ENCODE results near the gene SAA4. TPM values are rescaled to one million over a fixed set of nuclear protein-coding genes. Genes with fewer than 3 reads are reported as not detected.

SAA4 gene, protein sequence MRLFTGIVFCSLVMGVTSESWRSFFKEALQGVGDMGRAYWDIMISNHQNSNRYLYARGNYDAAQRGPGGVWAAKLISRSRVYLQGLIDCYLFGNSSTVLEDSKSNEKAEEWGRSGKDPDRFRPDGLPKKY
- 1.3 TPM in 1 of 2 replicates, not detected in the other for total RNA-seq

GRCh38 chr11:18236664-18237356, at the start of gene SAA4:
Gene SAA4, minus strand, starts transcription at chr11:18236802. Its CDS starts 876 bp downstream, at chr11:18235926.
- Histone ChIP-seq H3K36me3 (ENCODE audit: control insufficient read depth, insufficient read depth, low read length) (no peaks in the 10 kb centered on the region), H3K4me3 (ENCODE audit: low read depth, low read length) (no peak within 1 kb of the TSS), H3K27me3 (ENCODE audit: control insufficient read depth, insufficient read depth, low read length) (no peaks in the 10 kb centered on the region)
- TF ChIP-seq CTCF (IDR thresholded peaks at IDR 0.05; ENCODE audit: insufficient read depth, low read length, poor library complexity, severe bottlenecking): no peak
- no peak for DNase-seq (ENCODE audit: low read depth)

DNA sequence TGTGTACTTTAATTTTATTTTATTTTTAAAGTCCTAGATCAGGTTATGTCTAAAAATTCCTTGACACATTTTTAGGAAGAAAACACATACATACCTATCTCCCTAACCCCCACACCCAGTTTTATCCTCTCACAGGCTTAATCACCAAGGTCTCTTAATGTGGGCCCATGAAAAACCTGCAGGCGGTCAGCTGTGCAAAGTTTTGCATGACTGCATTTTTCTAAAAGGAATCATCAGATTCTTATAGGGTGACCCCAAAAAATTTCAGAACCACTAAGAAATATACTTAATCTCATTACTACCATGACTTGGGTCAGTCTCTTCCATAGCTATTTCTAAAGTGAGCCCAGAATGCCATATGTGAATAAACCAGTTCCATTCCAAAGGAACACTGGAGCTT, 49.2 kb upstream of the SAA4 start:
- H3K27me3 ChIP-seq (ENCODE audit: control insufficient read depth, insufficient read depth, low read length): no peaks in the 10 kb centered on the region
- TF ChIP-seq CTCF (IDR thresholded peaks at IDR 0.05; ENCODE audit: insufficient read depth, low read length, poor library complexity, severe bottlenecking): no peak
- H3K36me3 ChIP-seq (ENCODE audit: control insufficient read depth, insufficient read depth, low read length): peaks cover 1% of the 10 kb centered on the region
- no peak overlapping the region for H3K4me3 ChIP-seq (ENCODE audit: low read depth, low read length)
- DNase-seq (ENCODE audit: low read depth): no peak

DNA sequence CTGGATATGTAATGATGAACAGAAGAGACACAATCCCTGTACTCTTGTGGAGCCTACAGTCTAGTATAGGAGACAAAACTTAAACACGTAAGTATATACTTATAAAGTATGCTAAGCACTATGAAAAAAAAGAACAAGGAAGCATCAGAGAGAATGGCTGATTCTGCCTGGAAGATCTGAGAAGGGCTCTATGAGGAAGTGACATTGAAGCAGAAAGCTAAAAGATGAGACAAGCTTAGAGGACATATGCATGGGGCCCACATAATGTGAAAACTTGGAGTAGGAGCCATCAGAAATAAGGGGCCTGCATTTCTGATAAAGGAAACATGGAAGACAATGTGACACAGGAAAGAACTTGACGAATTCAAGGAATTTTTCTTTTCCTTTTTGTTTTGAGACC, 46.0 kb upstream of the SAA4 start:
- no peak for TF ChIP-seq CTCF (IDR thresholded peaks at IDR 0.05; ENCODE audit: insufficient read depth, low read length, poor library complexity, severe bottlenecking)
- Histone ChIP-seq H3K4me3 (ENCODE audit: low read depth, low read length) (no peak overlapping the region), H3K27me3 (ENCODE audit: control insufficient read depth, insufficient read depth, low read length) (no peaks in the 10 kb centered on the region), H3K36me3 (ENCODE audit: control insufficient read depth, insufficient read depth, low read length) (peaks cover 1% of the 10 kb centered on the region)
- DNase-seq (ENCODE audit: low read depth): no peak

- no peaks in the 10 kb centered on the region for H3K36me3 ChIP-seq (ENCODE audit: control insufficient read depth, insufficient read depth, low read length)
Measured at GRCh38 chr11:18280438-18281045, 43.9 kb upstream of the SAA4 start.

DNA sequence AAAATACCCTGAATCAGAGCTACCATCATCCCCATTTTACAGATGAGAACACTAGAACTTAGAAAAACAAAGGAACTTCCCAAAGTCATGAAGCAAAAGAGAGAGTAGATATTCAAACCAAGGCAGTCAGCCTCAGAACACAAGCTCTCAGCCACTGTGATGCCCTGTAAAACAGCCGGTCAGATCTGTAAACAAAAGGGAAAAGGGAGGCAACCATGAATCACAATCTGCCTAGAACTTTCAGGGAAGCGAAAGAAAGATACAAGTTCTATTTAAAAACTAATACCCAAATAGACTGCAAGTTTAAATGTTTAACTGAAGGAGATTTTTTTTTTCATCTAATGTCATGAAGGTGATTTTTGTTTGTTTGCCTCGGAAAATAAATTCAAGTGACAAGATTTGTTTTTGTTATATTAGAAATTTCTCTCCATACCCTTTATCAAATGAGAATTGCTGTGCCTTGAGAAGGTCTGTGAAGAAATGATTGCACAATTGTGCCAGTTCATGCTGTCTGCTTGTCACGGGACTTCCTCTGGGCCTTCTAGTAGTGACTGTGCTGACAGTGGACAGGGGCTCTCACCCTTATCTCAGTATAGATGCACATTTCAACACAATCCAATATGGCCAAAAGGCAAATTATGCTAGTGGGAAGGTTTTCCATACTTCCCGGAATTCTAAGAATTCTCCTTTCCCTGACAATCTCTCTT, 41.1 kb upstream of the SAA4 start:
- Histone ChIP-seq H3K36me3 (ENCODE audit: control insufficient read depth, insufficient read depth, low read length) (no peaks in the 10 kb centered on the region), H3K4me3 (ENCODE audit: low read depth, low read length) (no peak overlapping the region), H3K27me3 (ENCODE audit: control insufficient read depth, insufficient read depth, low read length) (no peaks in the 10 kb centered on the region)
- no peak for TF ChIP-seq CTCF (IDR thresholded peaks at IDR 0.05; ENCODE audit: insufficient read depth, low read length, poor library complexity, severe bottlenecking)
- no peak for DNase-seq (ENCODE audit: low read depth)

More at GRCh38 chr11:18280438-18281045, 43.9 kb upstream of the SAA4 start:
- DNase-seq (ENCODE audit: low read depth): no peak
- Histone ChIP-seq H3K4me3 (ENCODE audit: low read depth, low read length) (no peak overlapping the region), H3K27me3 (ENCODE audit: control insufficient read depth, insufficient read depth, low read length) (no peaks in the 10 kb centered on the region)
- no peak for TF ChIP-seq CTCF (IDR thresholded peaks at IDR 0.05; ENCODE audit: insufficient read depth, low read length, poor library complexity, severe bottlenecking)
